VCaP (cell line): ENCODE data around the gene LHX3.

Experiments used
- H3K27ac ChIP-seq: fragments of 450-650 bp; 2 replicates; pipeline ENCODE4 v1.5.1; 2017
- CTCF ChIP-seq: fragments of 450-650 bp; conservative IDR thresholded peaks from 2 replicates; pipeline ENCODE4 v1.5.1; 2017; ENCODE audit warnings: mild to moderate bottlenecking, moderate library complexity

The LHX3 gene

DNA sequence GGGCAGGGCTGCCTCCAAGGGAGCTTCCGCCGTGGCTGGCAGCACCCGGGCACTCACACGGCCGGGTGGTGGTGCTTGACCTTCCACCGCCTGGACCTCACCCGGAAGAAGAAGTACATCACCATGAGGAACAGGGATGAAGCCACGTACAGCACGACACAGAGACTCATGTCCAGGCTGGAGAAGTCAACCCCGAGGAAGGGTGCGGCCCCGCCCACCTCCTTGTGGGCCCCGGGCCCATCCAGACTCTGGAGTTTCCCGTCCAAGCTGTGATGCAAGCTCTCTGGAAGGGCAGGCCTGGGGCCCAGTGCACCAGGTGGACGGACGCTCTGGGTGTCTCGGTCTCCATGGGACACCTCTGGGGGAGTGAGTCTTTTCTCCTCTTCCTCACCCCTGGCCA lies 3.7 kb upstream of the LHX3 start:
- H3K27ac ChIP-seq = no peak overlapping the region
- no peak for TF ChIP-seq CTCF

- no peak for TF ChIP-seq CTCF
These were observed 2.7 kb upstream of the LHX3 start for GRCh38 chr9:136207616-136208015.

GRCh38 chr9:136206602-136207275 lies 1.8 kb upstream of the LHX3 start:
- no peak overlapping the region for H3K27ac ChIP-seq
- no peak for TF ChIP-seq CTCF

More at GRCh38 chr9:136207616-136208015, 2.7 kb upstream of the LHX3 start:
- H3K27ac ChIP-seq = no peak overlapping the region

DNA sequence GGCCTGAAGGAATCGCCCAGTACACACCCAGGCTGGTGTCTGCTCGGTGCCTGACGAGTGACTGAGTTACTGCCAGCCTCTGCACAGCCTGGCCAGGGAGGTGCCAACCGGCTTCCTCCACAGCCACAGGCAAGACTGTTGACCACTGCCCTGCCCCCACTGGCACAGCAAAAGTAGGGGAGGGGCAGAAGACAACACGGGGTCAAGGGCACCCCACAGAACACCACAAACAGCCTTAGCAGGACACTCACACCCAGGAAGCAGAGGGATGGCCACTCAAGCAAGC lies 722 bp upstream of the LHX3 start:
- no peak for TF ChIP-seq CTCF
- H3K27ac ChIP-seq = no peak overlapping the region

GRCh38 chr9:136204145-136204805 lies 653 bp downstream of the LHX3 start:
- TF ChIP-seq CTCF = no peak
- H3K27ac ChIP-seq = peak overlapping the region; percentile 79

- no peak for TF ChIP-seq CTCF
- H3K27ac ChIP-seq = peak overlapping the region; percentile 79
These were observed 1.4 kb downstream of the LHX3 start for GRCh38 chr9:136203408-136204144.
